COLO829 (cell line): ENCODE results near the gene SIGLEC9.

ENCODE experiments used
- DNase-seq: peaks from one replicate; pipeline ENCODE4 v3.0.0; 2012; ENCODE audit warnings: low spot score

The SIGLEC9 gene

GRCh38 chr19:51097166-51097738 lies 27.5 kb upstream of the SIGLEC9 start:
- DNase-seq, result peak; percentile 26

GRCh38 chr19:51097796-51098195 lies 26.9 kb upstream of the SIGLEC9 start:
- DNase-seq, result no peak

- DNase-seq, result no peak
These were observed 26.2 kb upstream of the SIGLEC9 start for GRCh38 chr19:51098365-51099046.

DNA sequence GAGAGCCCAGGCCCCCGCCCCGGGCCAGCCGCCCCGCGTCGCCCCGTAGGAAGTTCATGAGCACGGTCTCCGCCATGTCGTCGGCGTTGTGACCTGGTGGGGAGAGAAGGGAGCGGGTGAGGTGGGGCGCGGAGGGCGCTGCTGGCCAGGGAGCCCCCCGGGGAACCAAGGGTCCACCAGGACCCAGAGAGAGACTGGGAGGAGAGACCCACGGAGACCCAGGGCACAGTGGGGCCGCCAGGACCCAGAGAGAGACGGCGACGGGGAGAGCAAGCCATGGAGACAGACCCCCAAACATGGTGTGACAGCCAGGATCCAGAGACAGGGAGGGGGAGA lies 25.7 kb upstream of the SIGLEC9 start:
- no peak for DNase-seq

- no peak for DNase-seq
These were observed 24.1 kb upstream of the SIGLEC9 start for GRCh38 chr19:51100601-51101000.

DNA sequence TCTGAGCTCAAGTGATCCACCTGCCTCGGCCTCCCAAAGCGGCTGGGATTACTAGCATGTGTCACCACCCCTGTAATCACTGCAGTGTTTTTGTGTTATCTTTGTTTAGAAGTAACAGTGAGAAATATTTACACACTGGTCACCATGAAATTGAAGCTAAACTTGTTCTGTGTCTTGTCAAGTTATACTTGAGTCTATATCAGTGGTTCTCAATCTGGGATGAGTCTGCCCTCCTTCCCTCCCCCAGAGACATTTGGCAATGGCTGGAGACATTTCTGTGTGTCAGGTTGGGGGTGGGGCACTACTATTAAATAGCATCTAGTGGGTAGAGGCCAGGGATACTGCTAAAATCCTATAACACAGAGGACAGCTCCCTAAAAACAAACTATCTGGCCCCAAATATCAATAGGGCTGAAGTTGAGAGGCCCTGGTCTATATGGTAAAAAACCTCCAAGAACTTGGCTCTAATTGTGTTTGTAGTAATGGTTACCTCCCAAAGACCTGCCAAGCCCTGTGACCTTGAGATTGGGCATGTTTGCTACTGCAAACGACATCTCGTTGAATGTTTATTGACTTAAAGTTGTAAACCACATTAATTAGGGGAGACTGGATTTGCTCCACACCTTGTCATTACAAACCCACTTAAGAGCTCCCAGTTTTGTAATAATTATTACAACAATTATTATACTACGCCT lies 23.4 kb upstream of the SIGLEC9 start:
- DNase-seq, result no peak

GRCh38 chr19:51102991-51103390 lies 21.7 kb upstream of the SIGLEC9 start:
- DNase-seq, result no peak

- DNase-seq, result no peak
These were observed 20.8 kb upstream of the SIGLEC9 start for GRCh38 chr19:51103926-51104341.

GRCh38 chr19:51107406-51108065 lies 17.2 kb upstream of the SIGLEC9 start:
- no peak for DNase-seq

DNA sequence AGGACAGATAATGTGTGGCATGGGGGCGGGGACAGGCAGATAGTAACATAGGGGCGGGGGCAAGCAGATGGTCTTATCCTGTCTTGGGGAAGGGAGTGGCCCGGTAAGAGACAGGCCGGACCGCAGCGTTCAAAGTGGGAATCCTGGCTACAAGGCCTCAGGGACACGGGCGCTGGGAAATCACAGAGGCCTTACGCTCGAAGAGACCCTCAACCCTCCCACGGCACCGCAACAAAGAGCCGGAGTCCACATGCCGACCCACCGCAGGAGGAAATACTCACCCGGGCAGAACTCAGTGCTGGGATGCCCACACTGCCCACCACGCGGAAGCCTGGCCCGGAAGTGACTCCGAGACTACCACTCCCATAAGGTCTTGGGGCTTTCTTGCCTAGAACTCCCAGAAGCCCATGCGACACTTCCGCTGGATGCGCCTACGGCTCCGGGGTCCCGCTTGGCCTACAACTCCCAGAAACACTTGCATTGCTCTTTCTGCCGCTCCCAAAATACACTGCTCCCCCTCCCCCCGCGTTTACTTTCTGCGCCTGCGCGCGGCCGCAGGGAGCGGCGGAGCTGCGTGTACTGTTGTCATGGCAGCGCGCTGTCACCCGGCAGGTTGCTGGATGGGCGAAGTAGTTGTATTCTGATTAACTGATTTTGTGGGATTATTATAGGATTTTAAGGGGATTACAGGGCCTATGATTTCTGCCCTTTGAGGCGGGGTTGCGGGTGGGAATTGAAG lies 16.5 kb upstream of the SIGLEC9 start, which contains the start of gene CTU1:
Gene CTU1, minus strand, starts transcription at position 344 of the 739 bp plus-strand sequence. CDS start 3,840 bp downstream, outside the sequence.
- peak; percentile 98 for DNase-seq

GRCh38 chr19:51108805-51109146 lies 15.9 kb upstream of the SIGLEC9 start:
- DNase-seq, result no peak

- no peak for DNase-seq
These were observed 14.1 kb upstream of the SIGLEC9 start for GRCh38 chr19:51110666-51110971.

DNA sequence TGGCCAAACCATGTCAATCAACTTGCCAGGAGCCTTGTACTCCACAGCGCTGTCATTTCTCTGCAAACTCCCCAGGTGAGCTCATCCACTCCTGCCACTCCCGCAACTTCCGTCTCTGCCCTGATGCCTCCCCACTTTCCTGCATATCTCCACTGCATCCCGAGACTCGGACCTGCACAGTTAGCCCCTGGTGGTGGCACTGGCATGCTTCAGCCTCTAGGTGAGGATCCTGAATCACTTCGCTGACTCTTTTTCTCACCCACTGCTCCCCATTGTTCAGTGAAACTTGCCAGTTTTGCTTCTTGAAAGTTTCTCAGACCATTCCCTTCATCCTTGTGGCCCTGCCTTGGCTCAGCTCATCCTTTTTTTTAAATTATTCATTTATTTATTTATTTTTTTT lies 13.1 kb upstream of the SIGLEC9 start:
- no peak for DNase-seq

DNA sequence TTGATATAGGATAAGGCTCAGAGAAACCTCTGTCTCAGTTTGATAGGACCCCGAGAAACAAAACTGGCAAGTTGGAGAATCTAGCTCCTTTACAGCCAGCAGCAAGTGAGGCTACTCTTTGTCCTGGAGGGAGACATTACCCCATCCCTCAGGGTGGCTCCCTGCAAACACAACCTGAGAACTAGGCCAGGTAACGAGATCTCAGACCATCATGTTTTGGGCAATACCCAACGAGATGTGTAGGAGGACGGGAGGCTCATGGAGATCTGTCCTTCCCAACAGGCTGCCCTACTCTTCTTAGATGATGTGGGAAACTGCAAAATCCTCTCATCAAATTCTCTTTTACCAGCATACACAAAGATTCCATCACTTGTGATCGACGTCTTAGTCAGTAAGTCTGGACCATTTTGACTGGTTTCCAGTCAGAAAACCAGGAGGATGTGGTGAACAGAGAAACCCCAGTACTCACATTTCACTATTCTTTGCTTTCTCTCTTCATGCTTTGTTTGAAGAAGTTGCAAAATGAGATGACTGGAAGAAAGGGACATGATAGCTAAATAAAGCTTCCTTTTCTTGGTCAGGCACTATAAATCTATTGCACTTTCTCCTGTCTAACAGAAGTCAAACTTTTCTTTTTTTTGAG lies 10.5 kb upstream of the SIGLEC9 start:
- no peak for DNase-seq

GRCh38 chr19:51116736-51117286 lies 7.9 kb upstream of the SIGLEC9 start:
- no peak for DNase-seq

GRCh38 chr19:51119101-51119500 lies 5.6 kb upstream of the SIGLEC9 start:
- DNase-seq, result no peak

DNA sequence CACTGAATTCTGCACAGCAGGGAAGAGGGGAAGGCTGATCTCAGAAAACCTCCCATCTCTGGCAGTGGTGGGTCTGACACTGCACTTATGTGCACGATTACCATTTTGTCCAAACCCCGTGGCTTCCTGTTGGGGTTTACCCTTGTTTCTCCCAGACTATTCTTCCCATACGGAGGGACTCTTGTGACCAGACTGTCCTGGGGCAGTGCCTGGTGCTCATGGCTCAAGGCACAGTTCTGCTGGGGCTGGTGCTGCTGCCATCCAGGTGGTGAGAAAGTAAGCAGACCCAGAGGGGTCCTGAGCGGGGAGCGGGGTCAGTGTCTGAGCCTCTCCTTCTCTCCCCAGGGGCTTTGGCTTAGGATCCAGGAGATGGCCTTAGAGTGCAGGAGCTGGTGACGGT lies 5.1 kb upstream of the SIGLEC9 start:
- DNase-seq, result no peak

DNA sequence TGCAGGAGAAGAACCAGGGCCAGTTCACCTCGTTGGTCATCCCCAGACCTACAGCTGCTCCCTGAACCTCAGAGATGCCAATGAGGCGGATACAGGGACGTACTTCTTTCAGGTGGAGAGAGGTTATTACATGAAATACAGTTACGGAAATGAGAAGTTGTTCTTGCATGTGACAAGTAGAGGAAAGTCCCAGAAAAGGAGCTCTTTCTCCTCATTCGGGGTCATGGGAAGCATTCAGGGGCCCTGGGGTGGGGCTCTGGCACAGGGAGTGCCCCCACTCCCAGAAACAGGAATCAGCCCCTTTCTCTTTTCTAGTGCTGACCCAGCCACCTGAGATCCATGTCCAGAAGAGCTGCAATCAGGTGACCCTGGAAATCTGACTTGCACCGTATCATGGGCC lies 4.5 kb upstream of the SIGLEC9 start:
- no peak for DNase-seq

GRCh38 chr19:51121257-51121656 lies 3.4 kb upstream of the SIGLEC9 start:
- no peak for DNase-seq

DNA sequence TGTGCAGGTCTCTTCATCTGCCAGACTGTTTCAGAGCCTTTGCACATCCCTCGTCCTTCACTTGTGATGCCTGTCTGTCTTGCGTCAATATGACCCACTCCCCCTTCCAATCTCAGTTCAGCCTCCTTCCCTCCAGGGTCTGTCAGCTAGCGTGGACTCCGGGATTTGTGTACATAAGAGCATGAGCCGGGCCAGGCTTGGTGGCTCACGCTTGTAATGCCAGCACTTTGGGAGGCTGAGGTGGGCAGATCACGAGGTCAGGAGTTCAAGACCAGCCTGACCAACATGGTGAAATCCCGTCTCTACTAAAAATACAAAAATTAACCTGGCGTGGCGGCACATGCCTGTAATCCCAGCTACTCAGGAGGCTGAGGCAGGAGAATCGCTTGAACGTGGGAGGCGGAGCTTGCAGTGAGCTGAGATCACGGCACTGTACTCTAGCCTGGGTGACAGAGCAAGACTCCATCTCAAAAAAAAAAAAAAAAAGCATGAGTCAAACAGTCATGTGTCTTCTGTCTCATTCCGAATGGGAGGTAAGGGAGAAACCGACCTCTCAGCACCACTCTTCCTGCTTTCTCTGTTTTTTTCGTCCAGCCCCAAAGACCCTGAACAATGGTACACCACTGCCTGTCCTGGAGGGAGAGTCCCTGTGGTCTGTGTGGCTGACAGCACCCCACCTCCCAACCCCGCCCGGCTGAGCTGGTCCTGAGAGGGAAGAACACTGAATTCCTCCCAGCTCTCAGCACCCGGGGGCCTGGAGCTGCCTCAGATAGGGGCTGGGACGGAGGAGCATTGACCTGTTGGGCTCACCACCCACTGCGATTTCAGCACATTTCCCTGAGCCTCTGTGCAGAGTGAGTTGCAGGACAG lies 2.4 kb upstream of the SIGLEC9 start:
- no peak for DNase-seq

- DNase-seq, result no peak
These were observed 1.3 kb upstream of the SIGLEC9 start for GRCh38 chr19:51123381-51123800.
